Fibroblast of skin of abdomen (primary cell): ENCODE measurements around the gene FOXP2.
A peak's percentile ranks its signal among the peaks of the same experiment; 100 is the strongest.
"Not testable (repeated sequence)": the region's sequence is repeated elsewhere in the genome, so short reads cannot be mapped to it uniquely, and the experiment has no call there.

Source experiments
- DNase-seq: peaks from one replicate; pipeline ENCODE4 v3.0.0-alpha.2; 2013

FOXP2 gene

DNA sequence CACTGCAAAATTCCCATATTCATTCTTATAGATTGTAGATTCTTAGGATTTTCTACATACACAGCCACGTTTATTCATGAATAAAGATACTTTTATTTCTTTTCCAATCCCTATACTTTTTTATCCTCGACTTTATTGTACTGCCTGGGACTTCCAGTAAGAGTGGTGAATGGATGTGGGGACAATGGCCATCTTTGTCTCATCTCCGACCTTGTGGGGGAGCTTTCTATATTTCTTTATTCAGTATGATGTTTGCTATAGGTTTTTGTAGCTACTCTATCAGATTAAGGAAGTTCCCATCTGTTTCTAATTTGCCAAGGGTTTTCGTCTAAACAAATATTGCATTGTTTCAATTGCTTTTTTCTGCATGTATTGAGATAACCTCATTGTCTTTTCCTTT lies 184.3 kb downstream of the FOXP2 start:
- no peak for DNase-seq

DNA sequence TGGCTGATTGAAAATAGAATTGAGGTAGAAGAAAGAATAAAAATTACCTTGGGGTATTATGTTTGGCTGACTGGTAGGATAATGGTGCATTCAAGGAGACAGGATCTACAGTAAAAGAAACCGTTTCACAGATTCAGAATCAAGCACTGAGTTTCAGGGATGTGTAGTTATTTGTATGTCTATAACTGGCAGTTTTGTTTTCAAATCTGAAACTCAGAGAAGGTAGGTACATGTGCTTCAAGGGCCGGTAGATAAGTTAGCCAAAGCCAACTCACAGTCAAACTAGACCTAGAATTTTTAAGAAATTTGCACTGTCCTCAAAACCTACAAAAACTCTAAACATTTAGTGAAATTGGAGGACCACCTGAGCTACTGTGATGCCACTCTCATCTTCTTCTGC lies 191.5 kb downstream of the FOXP2 start:
- DNase-seq, result no peak

DNA sequence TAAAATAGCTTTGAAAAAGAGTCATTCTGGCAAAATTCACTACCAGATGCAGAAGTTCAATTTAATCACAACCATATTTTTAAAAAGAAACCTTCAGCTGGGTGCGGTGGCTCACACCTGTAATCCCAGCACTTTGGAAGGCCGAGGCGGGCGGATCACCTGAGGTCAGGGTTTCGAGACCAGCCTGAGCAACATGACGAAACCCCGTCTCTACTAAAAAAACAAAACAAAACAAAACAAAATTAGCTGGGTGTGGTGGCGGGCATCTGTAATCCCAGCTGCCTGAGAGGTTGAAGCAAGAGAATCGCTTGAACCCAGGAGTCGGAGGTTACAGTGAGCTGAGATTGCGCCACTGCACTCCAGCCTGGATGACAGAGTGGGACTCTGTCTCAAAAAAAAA lies 194.2 kb downstream of the FOXP2 start:
- not testable (repeated sequence) for DNase-seq

DNA sequence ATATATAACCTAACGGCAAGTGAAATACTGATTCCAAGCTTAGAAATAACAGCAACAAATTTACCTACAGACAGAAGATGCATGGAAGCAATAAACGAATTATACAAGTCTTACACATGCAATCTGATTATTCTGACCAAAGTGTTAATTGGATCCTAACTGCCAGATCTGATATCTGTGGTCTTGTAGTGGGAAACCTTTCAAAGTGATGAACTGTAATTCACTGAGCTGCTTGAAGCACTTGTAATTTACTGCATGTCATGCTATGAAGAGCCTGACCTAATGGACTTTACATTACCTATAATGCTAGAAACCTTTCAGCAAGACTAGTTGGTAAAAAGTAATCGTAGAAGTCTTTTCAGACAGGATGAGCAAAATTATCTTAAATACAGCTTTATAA lies 205.6 kb downstream of the FOXP2 start:
- DNase-seq, result no peak

DNA sequence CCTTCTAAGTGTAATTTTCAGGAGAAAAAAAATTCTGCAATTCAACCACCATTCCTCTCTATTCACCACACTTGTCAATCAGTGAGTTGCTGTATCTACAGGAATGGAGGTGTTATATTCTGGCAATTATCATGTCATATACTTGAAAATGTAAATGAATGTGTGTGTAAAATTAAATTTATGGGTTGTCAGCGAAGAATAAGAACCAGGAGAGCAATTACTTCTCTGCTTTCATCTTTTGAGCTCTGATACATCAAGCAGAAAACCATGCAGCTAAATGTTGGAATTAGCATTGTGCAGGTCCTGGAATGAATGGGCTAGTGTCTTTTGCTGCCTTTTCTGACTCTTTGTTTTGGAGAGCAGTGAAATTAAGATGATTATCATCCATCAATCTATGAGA lies 207.6 kb downstream of the FOXP2 start:
- no peak for DNase-seq

DNA sequence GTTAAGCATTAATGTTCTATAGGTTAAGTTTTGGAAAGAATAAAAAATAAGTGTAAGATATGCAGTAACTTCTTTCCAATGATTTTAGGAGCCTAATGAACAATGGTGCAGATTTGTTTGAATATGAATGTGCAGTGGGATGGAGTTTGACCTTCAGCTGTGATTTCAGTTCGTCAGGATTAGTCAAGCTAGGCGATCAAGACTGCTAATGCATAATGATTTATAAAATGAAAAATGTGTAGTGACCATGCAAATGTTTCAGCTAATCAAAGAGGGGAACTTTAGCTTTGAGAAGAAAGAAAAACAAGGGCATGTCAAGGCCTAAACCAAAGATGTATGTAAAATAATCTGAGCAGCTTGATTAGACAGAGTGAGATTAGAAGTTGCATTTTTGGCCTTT lies 208.5 kb downstream of the FOXP2 start:
- no peak for DNase-seq

DNA sequence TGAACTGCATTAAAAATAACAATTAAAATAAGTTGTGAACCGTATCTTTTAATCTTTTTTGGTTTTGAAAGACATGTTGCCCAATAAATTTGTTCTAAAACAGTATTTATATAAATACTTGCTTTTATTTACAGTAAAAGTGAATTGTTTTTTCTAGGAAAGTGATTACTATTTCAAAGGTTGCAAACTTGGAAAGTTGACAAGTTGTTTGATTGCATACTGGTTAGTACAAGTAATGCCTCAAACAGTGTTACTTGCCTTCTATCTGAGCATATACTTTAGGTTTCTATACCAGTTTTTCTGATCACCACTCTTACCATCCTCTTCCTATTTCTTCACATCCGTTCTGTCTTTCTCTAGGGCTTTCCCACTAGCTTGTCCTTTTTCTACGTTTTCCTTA lies 212.6 kb downstream of the FOXP2 start:
- DNase-seq, result no peak

DNA sequence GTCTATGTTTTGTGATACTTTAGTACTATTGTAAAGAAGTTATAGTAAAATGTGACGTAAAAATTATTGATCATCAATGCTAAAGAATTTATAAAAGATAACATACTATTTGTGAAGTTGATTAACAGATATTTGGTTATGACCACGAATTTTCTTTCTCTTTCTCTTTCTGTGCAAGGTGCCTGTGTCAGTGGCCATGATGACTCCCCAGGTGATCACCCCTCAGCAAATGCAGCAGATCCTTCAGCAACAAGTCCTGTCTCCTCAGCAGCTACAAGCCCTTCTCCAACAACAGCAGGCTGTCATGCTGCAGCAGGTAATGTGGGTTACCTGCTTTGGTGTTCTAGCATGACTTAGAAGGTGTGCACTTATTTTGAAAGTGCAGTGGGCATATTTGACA lies 213.7 kb downstream of the FOXP2 start:
- DNase-seq, result no peak

DNA sequence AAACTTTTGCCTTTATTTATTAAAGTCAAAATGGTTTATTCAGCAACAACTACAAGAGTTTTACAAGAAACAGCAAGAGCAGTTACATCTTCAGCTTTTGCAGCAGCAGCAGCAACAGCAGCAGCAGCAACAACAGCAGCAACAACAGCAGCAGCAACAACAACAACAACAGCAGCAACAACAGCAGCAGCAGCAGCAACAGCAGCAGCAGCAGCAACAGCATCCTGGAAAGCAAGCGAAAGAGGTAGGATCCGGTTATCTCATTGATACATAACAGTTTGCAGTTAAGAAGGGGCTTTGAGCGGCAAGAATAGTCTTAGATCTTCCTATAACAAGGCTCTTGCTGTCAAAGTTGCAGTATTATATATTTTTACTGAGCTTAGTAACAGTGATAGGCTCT lies 215.1 kb downstream of the FOXP2 start:
- no peak for DNase-seq

DNA sequence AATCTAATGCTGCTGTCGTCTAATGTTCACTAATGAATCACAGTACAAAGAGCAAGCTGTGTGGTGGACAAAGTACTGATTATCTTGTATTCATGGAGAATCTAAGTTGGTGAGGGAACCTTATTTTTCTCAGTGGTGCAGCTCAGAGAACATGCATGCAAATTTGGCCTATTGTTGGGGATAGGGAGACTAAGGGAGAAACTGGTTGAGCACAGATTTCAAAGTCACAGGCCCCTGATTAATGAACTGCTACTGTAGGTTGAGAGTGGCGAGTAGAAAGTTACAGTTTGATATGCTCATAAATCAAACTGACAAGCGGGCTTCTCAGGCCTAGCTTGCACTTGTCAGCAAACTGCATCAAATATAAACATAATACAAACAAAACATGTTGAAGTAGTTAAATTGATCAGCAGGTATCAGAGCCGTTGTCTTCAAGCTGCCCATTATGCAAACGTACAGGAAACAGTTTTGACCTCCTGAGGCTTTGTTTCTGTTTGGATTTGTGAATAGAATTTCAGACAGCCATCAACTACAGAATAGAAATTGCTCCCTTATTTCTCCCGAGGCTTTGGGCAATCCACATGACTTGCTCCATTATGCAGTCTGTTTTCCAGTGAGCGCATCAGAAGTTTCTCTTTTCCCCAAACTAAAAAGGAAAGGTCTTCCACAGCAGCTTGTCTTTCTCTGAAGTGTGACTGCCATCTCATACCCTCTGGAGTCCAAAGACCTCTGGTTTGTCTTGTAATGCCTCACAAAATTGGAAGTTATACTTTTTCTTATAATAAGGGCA lies 215.8 kb downstream of the FOXP2 start:
- DNase-seq, result no peak

DNA sequence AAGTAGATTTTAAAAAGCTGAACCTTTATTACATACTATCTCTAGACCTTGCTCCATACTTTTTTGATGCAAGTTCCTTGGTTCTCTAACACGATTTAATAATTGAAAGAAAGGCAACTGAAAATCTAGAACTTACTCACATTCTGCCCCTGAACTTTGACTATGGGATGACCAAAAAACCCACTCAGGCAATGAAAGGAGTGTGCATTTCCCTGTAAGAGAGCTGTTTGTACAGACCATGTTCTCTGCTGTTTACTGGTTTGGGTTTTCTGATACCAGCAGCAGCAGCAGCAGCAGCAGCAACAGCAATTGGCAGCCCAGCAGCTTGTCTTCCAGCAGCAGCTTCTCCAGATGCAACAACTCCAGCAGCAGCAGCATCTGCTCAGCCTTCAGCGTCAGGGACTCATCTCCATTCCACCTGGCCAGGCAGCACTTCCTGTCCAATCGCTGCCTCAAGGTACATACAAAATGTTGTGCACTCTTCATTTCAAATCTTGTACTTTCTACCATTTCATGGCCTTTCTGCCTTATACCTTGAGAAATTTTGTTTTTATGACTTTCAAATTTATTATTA lies 216.7 kb downstream of the FOXP2 start:
- no peak for DNase-seq

DNA sequence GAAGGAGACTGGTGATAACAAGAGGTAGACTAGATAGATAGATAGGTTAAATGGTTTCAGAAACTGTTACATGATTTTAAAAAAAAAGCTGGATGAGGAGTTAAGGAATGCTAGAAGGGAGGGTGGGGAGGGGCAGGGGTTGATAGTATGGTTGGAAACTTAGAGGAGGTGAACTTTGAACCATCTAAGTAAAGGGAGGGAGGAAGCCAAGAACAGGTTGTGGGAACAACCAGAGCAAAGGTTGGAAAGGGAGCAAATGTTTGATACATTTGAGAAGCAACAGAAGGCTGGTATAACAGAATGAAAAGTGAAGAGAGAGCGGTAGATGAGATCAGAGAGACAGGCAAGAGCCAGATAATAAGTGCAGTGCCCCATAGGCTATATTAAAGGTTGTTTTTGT lies 224.8 kb downstream of the FOXP2 start:
- no peak for DNase-seq

DNA sequence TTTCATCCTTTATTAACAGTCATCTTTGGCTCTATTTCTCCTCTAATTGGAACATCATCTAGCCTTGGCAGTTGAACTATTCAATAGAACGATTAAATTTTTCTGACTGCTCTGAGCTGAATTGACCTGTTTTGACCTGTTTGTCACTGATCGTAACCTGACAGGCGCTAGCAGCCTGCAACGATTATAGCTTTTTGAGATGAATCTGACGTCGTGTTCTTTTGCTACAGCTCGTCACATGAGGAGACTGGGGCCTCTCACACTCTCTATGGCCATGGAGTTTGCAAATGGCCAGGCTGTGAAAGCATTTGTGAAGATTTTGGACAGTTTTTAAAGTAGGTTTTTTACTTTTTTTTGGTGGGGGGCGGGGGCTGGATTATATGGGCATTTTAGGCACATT lies 229.8 kb downstream of the FOXP2 start:
- no peak for DNase-seq

DNA sequence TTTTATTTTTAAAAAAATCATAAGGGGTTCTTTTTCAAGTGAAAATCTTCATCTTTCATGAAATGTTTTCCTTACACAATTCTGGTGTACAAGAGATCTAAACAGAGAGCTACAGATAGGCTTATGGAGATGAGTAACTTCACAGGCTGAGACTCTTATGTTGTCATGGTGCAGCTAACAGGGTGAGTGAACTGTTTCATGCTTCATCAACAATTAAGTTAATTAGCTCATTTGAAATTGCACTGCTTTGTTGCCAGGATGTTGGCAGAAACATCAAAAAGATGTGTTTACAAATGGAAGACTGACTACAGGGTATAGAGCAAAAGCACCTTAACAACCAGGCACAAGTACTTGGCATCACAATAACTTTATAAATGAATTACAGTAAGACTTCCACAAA lies 230.8 kb downstream of the FOXP2 start:
- DNase-seq, result no peak

DNA sequence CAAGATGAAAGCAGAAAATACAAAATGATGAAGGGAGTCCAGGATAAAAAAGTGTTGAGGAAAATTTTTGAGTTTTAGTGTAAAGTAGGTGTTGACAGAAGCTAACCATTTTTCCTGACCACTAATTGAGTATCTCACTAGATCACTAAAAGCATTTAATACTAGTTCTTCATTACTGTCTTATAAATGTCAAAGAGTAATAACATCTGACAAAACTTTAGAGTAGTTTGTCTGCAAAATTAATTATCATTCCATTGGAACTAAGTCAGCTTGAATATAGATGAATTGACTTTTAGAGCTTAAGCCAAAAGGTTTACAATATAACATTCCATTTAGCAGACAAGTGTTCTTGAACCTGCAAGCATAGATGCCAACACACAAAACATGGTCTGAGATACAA lies 232.9 kb downstream of the FOXP2 start:
- DNase-seq, result peak; percentile 9

DNA sequence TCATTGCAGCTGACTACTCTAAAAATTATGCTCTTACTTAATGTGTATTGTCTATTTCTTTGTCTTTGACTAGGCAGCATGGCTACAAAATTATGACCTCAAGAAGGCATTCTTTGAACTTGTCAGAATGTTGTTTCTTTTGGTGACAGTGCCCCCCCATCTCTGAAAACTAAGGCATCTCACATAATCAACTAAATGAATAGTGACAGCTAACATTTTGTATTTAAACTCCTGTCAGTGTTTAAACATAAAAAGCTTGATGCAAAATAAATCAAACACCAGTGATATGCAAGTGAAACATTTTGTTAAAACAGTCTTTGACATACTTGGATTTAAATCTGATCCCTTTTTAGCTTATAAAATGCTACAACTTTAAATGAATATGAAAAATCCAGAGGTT lies 233.5 kb downstream of the FOXP2 start:
- no peak for DNase-seq

DNA sequence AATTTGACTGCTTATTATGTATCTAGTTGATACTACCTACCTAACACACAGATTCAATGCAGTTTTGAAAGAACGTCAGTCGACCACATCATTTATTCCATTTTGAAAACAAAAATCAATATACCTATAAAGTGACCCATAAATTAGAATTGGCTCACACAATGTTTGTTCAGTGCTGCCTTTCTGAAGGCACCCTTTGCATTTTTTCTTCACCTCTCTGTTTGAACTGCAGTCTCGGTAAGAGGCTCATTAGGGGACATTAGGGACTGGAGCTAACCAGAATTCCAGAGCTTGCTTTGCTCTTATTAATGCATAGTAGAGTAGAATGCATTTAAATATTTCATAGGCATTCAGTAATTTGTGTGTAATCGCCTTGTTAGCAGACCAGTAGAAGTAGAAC lies 234.1 kb downstream of the FOXP2 start:
- no peak for DNase-seq

DNA sequence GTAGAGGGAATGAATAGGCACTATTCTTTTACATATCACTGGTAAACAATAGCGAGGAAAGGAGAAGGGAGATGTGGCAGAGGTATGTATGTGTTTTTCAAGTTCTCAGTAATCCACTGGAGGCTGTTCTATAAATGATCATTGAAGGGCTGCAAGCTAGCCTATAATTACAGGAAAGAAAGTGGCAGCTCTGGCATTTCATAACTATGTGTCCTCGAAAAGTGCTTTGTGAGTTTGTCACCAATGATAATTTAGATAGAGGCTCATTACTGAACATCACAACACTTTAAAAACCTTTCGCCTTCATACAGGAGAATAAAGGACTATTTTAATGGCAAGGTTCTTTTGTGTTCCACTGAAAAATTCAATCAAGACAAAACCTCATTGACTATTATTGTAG lies 235.1 kb downstream of the FOXP2 start:
- no peak for DNase-seq

DNA sequence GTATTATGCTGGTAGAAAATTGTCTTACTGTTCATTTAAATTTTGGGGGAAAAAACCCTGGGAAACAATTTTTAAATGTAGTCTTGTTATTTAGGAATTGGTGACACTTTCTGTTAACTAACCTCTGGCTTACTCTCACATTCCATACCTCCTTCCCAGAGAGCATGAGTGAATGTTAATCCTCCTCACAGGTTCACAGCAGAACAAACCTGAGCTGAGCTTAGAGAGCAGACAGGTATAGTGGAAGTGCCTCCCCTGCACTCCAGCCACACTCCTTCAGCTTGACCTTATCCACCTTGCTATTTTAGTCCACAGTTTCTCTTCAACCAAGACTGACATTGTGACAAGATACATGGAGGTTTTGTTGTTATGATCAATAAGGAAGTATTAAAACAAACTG lies 235.9 kb downstream of the FOXP2 start:
- no peak for DNase-seq

DNA sequence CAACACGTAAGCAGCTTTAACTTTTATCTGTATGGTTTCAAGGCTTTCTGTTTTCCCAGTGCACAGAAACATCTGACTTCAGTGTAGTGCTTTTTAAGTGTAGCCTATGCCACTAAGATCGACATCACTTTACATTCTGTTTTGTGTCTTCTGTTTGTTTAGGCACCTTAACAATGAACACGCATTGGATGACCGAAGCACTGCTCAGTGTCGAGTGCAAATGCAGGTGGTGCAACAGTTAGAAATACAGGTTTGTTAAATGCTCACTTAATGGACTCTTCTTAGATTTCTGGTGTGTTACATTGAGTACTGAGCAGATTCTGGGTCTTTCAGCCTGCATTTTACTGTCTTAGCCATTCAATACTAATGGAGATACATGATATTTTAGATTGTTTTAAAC lies 237.4 kb downstream of the FOXP2 start:
- no peak for DNase-seq

DNA sequence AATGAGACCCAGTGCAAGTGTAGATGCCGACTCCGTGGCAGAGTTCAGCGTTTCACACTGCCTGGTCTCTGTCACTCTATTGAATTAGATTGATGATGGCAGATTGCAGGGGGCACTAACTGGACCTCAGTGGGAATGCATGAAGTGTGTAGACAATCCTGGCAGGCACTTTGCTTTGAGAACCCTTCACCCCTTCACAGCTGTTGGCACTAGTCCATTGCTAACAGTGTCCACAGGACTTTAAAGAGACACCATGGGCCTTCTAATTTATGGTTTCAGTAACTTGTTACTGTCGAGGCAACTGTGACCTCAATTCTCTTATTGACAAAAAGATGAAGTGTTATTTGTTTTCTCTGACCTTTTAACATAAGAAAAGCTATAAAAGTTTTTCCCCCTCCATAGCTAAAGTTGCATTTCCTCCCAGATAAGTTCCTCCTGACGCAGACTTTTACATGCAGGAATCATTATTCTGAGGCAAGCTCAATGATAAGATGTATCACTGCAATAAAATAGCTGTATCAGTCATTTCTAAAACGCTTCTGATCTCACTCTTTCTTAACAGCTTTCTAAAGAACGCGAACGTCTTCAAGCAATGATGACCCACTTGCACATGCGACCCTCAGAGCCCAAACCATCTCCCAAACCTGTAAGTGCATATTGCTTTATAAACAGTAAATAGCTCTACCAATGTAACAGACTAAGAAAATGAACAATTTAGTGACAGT lies 238.9 kb downstream of the FOXP2 start:
- DNase-seq, result no peak

DNA sequence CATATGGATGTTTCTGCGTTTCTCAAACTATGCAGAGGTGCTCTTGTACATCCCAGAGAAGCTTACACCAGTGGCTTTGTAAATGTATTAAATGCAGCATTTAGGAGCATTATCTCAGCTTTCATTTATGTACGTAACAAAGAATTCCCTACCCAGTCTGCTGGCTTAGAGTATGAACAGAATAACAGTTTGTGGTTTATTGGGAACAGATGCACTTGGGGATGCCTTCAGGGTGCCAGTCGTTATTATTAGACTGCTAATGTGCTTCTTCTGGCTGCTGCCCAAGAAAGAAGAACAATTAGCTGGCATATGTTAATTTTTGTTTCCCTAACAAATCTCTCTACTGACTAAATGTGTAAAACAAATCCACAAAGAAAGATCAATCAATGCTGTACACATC lies 241.9 kb downstream of the FOXP2 start:
- DNase-seq, result peak; percentile 1

DNA sequence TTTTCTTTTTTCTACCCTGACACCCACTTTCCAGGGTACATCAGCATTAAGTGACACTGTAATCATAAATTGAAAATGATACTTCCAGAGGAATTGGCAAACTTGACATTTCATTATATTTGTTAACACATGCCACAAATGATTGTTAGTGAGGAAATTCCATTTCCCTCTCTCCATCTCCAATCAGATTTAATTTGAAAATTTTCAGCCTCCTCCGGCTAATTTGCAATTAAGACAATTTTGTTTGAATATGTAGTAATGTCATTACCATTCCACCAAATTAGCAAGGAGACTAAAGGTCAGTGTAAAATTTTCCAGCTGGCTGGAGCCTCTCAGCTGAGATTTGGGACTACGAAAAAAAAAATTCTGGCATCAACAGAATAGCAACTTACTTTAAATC lies 242.7 kb downstream of the FOXP2 start:
- no peak for DNase-seq

DNA sequence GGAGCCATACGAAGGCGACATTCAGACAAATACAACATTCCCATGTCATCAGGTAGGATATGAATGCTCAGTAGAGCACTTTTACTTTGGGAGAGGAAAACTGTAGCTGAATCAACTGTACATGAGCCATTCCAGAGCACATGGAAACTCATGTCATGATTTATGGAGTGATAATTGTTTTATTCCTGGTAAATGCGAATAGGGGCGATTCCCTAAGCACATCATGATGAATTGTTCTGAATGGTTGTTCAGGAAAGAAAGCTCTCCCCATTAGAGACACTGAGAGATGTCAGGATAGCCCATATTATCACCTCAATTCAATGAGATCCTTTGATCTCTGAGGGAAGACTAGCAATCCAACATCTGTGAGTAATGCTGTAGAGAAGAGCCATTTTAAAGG lies 243.6 kb downstream of the FOXP2 start:
- peak; percentile 2 for DNase-seq
